ENCODE measurements around the gene KCNJ12. TPM values are rescaled to one million over a fixed set of nuclear protein-coding genes. Genes with fewer than 3 reads are reported as not detected.

Gene KCNJ12
- total RNA-seq, 1 donor from 2014 or later: 6.1 TPM

GRCh38 chr17:21354796-21355385 lies 21.3 kb upstream of the KCNJ12 start:
- peaks cover 2% of the 10 kb centered on the region for H3K27me3 Mint-ChIP-seq (ENCODE audit: low read depth)
- H3K4me3 Mint-ChIP-seq: no peak overlapping the region
- DNase-seq (ENCODE audit: low read depth, low spot score): no peak
- peaks cover 30% of the 10 kb centered on the region for H3K4me1 Mint-ChIP-seq
- H3K36me3 Mint-ChIP-seq (ENCODE audit: low read depth): no peaks in the 10 kb centered on the region
- no peaks in the 10 kb centered on the region for H3K9me3 Mint-ChIP-seq
- H3K27ac Mint-ChIP-seq (ENCODE audit: unreplicated experiment): no peak overlapping the region
- TF ChIP-seq CTCF (conservative IDR thresholded peaks at IDR 0.05): no peak

DNA sequence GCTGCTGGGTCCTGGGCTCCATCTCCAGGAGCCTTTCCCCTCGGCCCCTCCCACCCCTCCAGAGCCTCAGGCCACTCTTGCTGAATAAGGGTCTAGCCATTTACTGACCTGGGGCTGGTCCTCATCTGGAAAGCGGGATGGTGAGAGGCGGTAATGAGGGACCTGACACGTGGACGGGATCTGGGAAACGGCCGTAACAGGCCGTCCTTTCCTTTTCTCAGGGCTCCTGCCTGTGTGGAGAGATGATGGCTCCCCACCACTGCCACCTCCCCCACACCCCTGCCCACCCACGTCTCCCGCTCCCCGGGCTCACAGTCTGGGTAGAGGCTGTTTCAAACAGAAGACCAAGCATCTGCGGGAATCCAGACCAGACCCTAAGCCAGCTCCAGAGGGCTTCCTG lies 20.6 kb upstream of the KCNJ12 start:
- H3K27ac Mint-ChIP-seq (ENCODE audit: unreplicated experiment): no peak overlapping the region
- no peak for DNase-seq (ENCODE audit: low read depth, low spot score)
- peaks cover 2% of the 10 kb centered on the region for H3K27me3 Mint-ChIP-seq (ENCODE audit: low read depth)
- no peak for TF ChIP-seq CTCF (conservative IDR thresholded peaks at IDR 0.05)
- no peaks in the 10 kb centered on the region for H3K9me3 Mint-ChIP-seq
- no peak overlapping the region for H3K4me3 Mint-ChIP-seq
- no peaks in the 10 kb centered on the region for H3K36me3 Mint-ChIP-seq (ENCODE audit: low read depth)
- H3K4me1 Mint-ChIP-seq: peaks cover 30% of the 10 kb centered on the region

DNA sequence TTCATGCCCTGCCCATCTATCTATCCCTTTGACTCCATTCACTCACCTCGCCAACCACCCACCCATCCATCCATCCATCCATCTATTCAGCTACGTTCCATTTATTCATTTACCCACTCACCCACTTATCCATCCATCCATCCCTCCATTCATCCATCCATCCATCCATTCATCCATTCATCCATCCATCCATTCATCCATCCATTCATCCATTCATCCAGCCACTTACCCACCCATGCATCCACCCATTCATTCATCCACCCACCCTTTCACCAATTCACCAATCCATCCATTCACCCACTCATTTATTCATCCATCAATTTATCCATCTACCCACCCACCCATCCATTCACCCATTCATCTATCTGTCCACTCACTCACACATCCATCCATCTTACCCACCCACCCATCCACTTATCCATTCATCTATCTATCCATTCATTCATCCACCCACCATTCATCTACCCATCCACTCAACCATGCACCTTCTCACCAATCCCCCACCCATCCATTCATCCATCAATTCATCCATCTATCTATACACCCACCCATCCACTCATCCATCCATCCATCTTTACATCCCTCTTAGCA lies 19.5 kb upstream of the KCNJ12 start:
- Mint-ChIP-seq H3K27me3 (ENCODE audit: low read depth) (peaks cover 2% of the 10 kb centered on the region), H3K4me3 (no peak overlapping the region), H3K4me1 (peaks cover 30% of the 10 kb centered on the region), H3K9me3 (no peaks in the 10 kb centered on the region), H3K27ac (ENCODE audit: unreplicated experiment) (no peak overlapping the region), H3K36me3 (ENCODE audit: low read depth) (no peaks in the 10 kb centered on the region)
- TF ChIP-seq CTCF (conservative IDR thresholded peaks at IDR 0.05): no peak
- DNase-seq (ENCODE audit: low read depth, low spot score): no peak

DNA sequence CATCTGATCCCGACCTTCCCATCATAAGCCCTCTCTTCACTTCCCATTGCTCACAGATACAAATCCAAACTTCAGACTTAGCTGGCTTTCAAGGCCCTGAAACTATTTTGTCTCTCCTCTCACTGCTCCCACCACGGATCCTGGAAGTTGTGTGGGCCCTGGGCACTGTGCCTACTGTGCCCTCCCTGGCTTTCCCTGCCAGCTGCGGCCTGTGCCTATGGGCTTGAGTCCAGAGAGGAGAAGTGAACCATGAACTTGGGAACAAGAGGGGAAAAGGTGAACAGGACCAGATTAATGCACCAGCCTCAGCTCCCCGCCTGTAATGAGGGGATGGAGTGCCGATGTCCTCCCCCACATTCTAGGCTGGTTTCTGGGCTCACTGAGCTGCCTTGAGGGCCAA lies 18.9 kb upstream of the KCNJ12 start:
- peaks cover 2% of the 10 kb centered on the region for H3K27me3 Mint-ChIP-seq (ENCODE audit: low read depth)
- no peak overlapping the region for H3K4me3 Mint-ChIP-seq
- peaks cover 30% of the 10 kb centered on the region for H3K4me1 Mint-ChIP-seq
- no peak for TF ChIP-seq CTCF (conservative IDR thresholded peaks at IDR 0.05)
- DNase-seq (ENCODE audit: low read depth, low spot score): no peak
- no peaks in the 10 kb centered on the region for H3K9me3 Mint-ChIP-seq
- no peak overlapping the region for H3K27ac Mint-ChIP-seq (ENCODE audit: unreplicated experiment)
- H3K36me3 Mint-ChIP-seq (ENCODE audit: low read depth): no peaks in the 10 kb centered on the region

DNA sequence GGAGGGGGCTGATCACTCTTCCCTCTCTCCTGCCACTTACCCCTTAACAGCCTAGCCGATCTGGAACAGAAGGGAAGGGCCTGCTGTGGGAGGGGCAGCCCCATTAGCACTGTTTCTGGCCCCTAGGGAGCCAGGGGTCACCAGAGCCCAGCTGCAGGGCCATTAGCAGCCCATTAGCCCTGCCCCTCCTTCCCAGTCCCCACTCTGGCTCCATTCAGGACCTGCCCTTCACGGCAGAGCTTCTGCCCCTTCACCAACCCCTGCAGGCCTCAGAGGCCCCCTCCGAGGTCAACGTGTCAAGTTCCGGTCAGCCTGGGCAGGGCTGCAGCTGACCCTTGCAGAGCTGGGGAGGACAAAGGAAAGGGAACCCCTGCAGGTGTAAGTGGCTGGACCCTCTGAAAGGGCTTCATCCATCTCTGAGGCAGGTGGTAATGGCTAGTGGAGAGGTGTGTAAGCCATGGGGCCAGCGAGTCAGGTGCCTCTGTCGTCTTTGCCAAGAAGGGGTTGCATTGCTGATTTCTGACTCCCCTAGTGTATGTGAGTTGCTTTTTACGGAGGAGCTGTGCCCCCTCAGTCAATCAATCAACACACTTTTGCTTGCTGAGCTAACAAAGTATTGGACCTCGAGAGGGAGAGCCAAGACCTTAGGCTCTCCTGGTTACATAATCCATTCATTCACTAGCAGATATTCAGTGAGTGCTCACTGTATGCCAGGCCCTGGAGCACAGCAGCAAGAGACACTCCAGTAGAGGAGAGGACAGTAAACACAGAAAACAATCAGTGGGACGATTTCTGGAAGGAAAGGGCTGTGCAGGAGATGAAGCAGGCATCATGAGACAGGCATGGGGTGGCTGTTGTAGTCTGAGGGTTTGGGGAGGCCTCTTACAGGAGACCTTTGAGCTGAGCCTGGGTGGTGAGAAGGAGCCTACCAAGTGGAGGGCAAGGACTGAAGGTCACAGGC lies 18.2 kb upstream of the KCNJ12 start:
- H3K36me3 Mint-ChIP-seq (ENCODE audit: low read depth): no peaks in the 10 kb centered on the region
- peaks cover 2% of the 10 kb centered on the region for H3K27me3 Mint-ChIP-seq (ENCODE audit: low read depth)
- H3K27ac Mint-ChIP-seq (ENCODE audit: unreplicated experiment): peak overlapping the region; percentile 82
- no peak for DNase-seq (ENCODE audit: low read depth, low spot score)
- TF ChIP-seq CTCF (conservative IDR thresholded peaks at IDR 0.05): no peak
- peak overlapping the region; percentile 41 for H3K4me3 Mint-ChIP-seq
- H3K4me1 Mint-ChIP-seq: peaks cover 30% of the 10 kb centered on the region
- no peaks in the 10 kb centered on the region for H3K9me3 Mint-ChIP-seq
